Neural progenitor cell (in vitro differentiated cells): ENCODE results near the gene HYLS1. TPM values are rescaled to one million over a fixed set of nuclear protein-coding genes. Genes with fewer than 3 reads are reported as not detected.

Source experiments
- DNase-seq: peaks from one replicate; pipeline ENCODE4 v3.0.0-alpha.2; 2016; ENCODE audit warnings: low spot score
- H2AFZ ChIP-seq: fragments of 200-600 bp; sonication (generic); replicated peaks from 2 replicates; pipeline ENCODE4 v1.6.1; 2016; ENCODE audit warnings: antibody characterized with exemption
- H3F3A ChIP-seq: fragments of 200-600 bp; sonication (generic); 2 replicates; pipeline ENCODE4 v1.6.1; 2016; ENCODE audit warnings: antibody characterized with exemption, low read depth
- H3K27ac ChIP-seq: fragments of 200-600 bp; sonication (generic); 2 replicates; pipeline ENCODE4 v1.5.1; 2016; ENCODE audit warnings: mild to moderate bottlenecking
- H3K27me3 ChIP-seq: fragments of 200-600 bp; sonication (generic); 2 replicates; pipeline ENCODE4 v1.6.1; 2016; ENCODE audit warnings: mild to moderate bottlenecking, moderate library complexity
- H3K36me3 ChIP-seq: fragments of 200-600 bp; sonication (generic); 2 replicates; pipeline ENCODE4 v1.5.1; 2016
- H3K4me1 ChIP-seq: fragments of 200-600 bp; sonication (generic); 2 replicates; pipeline ENCODE4 v1.6.1; 2016; ENCODE audit warnings: mixed run types
- H3K4me2 ChIP-seq: fragments of 200-600 bp; sonication (generic); 2 replicates; pipeline ENCODE4 v1.6.1; 2016
- H3K4me3 ChIP-seq: fragments of 200-600 bp; sonication (generic); 2 replicates; pipeline ENCODE4 v1.5.1; 2016
- H3K79me2 ChIP-seq: fragments of 200-600 bp; sonication (generic); 2 replicates; pipeline ENCODE4 v1.6.1; 2016; ENCODE audit warnings: low read depth
- H3K9ac ChIP-seq: fragments of 200-600 bp; sonication (generic); 2 replicates; pipeline ENCODE4 v1.6.1; 2016
- H3K9me3 ChIP-seq: fragments of 200-600 bp; sonication (generic); 2 replicates; pipeline ENCODE4 v1.5.1; 2016; ENCODE audit warnings: low read depth
- H4K20me1 ChIP-seq: fragments of 200-600 bp; sonication (generic); 2 replicates; pipeline ENCODE4 v1.6.1; 2016; ENCODE audit warnings: low read depth
- H3K27ac Mint-ChIP-seq: 3 replicates; pipeline ENCODE4 v1.8.0; 2021; ENCODE audit warnings: mixed read lengths
- H3K27me3 Mint-ChIP-seq: 2 replicates; pipeline ENCODE4 v1.8.0; 2022; ENCODE audit warnings: low read depth, mild to moderate bottlenecking, inconsistent platforms, moderate library complexity, mixed read lengths; ENCODE audit not compliant: insufficient read depth
- H3K36me3 Mint-ChIP-seq: 3 replicates; pipeline ENCODE4 v1.8.0; 2021; ENCODE audit warnings: mixed read lengths
- H3K4me1 Mint-ChIP-seq: 3 replicates; pipeline ENCODE4 v1.8.0; 2021; ENCODE audit warnings: mixed read lengths
- H3K4me3 Mint-ChIP-seq: 3 replicates; pipeline ENCODE4 v1.8.0; 2021; ENCODE audit warnings: mild to moderate bottlenecking, moderate library complexity, mixed read lengths
- H3K9me3 Mint-ChIP-seq: 3 replicates; pipeline ENCODE4 v1.8.0; 2020; ENCODE audit warnings: mixed read lengths
- EZH2 ChIP-seq: fragments of 200-600 bp; sonication (generic); IDR thresholded peaks from 2 replicates; pipeline ENCODE4 v1.6.1; 2017; ENCODE audit warnings: antibody characterized with exemption, mild to moderate bottlenecking, moderate library complexity
- EZH2phosphoT487 ChIP-seq: fragments of 200-600 bp; sonication (generic); IDR thresholded peaks from 2 replicates; pipeline ENCODE4 v1.6.1; 2017; ENCODE audit warnings: antibody characterized with exemption
- total RNA-seq: library from RNA; depleted of rRNA; stranded (reverse); fragments of >200 nt; gene quantifications from 2 replicates; pipeline ENCODE4 v1.2.3, GENCODE V29; 2015; ENCODE audit warnings: low replicate concordance
- TF ChIP-seq, protein P1 (sequence below): fragments of 200-600 bp; sonication (generic); IDR thresholded peaks from 2 replicates; pipeline ENCODE4 v1.5.1; 2017; ENCODE audit warnings: antibody characterized with exemption, mild to moderate bottlenecking

HYLS1 gene
- total RNA-seq, 1 donor from 2014 or later, result 8.9 TPM

DNA sequence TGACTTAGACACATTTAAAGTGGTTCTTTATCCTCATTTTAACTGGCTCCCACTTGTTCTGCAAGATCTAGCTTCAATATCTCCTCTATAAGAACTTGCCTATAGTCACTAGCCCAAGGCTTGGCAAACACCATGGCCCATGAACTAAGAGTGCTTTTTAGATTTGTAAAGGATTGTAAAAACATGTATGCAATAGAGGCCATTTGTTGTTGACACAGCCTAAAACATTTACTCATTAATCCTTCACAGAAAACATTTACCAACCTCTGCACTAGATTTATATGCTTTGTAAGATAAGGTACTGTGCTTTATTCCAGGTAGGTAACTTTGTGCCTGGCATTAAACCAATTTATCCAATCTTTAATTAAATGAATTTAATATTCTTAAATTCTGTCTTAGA lies 5.5 kb downstream of the HYLS1 start:
- H3F3A ChIP-seq, result peaks cover 13% of the 10 kb centered on the region
- H3K9ac ChIP-seq, result no peak overlapping the region
- Mint-ChIP-seq H3K36me3 (peaks cover 2% of the 10 kb centered on the region), H3K4me3 (no peak overlapping the region), H3K27ac (no peak overlapping the region), H3K9me3 (no peaks in the 10 kb centered on the region), H3K4me1 (peaks cover 3% of the 10 kb centered on the region), H3K27me3 (peaks cover 6% of the 10 kb centered on the region)
- peaks cover 58% of the 10 kb centered on the region for H3K79me2 ChIP-seq
- no peaks in the 10 kb centered on the region for H3K9me3 ChIP-seq
- peaks cover 19% of the 10 kb centered on the region for H4K20me1 ChIP-seq
- H3K4me2 ChIP-seq, result no peak overlapping the region
- no peaks in the 10 kb centered on the region for H3K4me1 ChIP-seq
- H3K27ac ChIP-seq, result no peak overlapping the region
- TF ChIP-seq EZH2phosphoT487 (no peak), EZH2 (no peak)
- TF ChIP-seq, protein P1, sequence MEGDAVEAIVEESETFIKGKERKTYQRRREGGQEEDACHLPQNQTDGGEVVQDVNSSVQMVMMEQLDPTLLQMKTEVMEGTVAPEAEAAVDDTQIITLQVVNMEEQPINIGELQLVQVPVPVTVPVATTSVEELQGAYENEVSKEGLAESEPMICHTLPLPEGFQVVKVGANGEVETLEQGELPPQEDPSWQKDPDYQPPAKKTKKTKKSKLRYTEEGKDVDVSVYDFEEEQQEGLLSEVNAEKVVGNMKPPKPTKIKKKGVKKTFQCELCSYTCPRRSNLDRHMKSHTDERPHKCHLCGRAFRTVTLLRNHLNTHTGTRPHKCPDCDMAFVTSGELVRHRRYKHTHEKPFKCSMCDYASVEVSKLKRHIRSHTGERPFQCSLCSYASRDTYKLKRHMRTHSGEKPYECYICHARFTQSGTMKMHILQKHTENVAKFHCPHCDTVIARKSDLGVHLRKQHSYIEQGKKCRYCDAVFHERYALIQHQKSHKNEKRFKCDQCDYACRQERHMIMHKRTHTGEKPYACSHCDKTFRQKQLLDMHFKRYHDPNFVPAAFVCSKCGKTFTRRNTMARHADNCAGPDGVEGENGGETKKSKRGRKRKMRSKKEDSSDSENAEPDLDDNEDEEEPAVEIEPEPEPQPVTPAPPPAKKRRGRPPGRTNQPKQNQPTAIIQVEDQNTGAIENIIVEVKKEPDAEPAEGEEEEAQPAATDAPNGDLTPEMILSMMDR, result no peak
- no peak for DNase-seq
- no peak overlapping the region for H3K4me3 ChIP-seq
- H3K36me3 ChIP-seq, result no peaks in the 10 kb centered on the region
- no peaks in the 10 kb centered on the region for H3K27me3 ChIP-seq
- no peak overlapping the region for H2AFZ ChIP-seq

DNA sequence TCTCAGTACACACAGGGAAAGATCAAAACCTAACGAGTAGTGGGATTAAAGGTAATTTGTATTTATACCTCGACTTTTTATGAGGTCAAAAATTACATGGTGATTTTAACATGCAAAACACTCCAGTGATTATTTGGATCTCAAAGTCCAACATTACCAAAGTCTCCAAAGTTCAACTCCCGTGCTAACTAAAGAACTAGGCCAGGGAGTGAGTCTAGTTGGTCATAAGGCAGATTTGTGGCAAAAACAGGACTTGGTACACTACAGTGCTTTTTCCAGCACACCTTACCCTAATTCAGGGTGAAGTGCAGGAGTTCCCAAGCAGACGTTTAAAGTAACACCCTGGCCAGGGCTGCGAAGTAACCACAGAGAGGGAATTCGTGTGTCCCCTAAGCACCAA lies 14.4 kb downstream of the HYLS1 start:
- Histone ChIP-seq H3K4me1 (peaks cover 5% of the 10 kb centered on the region), H3K9me3 (no peaks in the 10 kb centered on the region), H3K4me2 (peak overlapping the region; percentile 75), H3K79me2 (peaks cover 41% of the 10 kb centered on the region), H4K20me1 (peaks cover 25% of the 10 kb centered on the region), H3K36me3 (no peaks in the 10 kb centered on the region), H3F3A (peaks cover 29% of the 10 kb centered on the region), H2AFZ (no peak overlapping the region), H3K27me3 (peaks cover 32% of the 10 kb centered on the region), H3K9ac (no peak overlapping the region), H3K27ac (no peak overlapping the region), H3K4me3 (peak overlapping the region; percentile 77)
- Mint-ChIP-seq H3K4me1 (peaks cover 17% of the 10 kb centered on the region), H3K36me3 (peaks cover 9% of the 10 kb centered on the region), H3K27me3 (peaks cover 12% of the 10 kb centered on the region), H3K9me3 (no peaks in the 10 kb centered on the region), H3K4me3 (peak overlapping the region; percentile 84), H3K27ac (no peak overlapping the region)
- no peak for TF ChIP-seq EZH2phosphoT487
- TF ChIP-seq, protein P1, result no peak
- TF ChIP-seq EZH2, result no peak
- no peak for DNase-seq

DNA sequence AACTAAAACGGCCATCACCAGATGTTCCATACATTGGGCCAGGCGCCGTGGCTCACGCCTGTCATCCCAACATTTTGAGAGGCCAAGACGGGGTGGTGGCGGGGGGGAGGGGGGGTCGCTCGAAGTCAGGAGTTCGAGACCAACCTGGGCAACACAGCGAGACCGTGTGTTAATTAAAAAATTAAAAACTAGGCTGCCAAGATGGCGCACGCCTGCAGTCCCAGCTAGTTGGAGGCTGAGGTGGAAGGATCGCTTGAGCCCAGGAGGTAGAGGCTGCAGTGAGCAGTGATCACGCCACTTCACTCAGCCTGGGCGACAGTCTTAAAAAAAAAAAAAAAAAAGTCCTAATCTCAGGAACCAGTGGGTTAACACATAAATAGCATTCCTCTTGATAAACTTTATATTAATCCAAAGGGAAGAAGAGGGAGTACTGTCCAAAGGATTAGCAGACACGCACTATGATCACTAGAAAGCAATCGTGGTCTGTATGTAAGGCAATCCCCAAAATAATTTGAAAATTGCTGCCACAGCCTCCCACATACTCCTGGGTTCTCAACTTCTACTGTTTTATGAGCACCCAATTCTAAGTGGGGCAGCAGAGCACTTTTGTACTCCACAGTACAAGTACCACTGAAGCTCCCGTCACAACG lies 14.9 kb downstream of the HYLS1 start:
- H3K4me3 Mint-ChIP-seq, result peak overlapping the region; percentile 97
- no peak overlapping the region for H3K27ac Mint-ChIP-seq
- Histone ChIP-seq H3K9ac (peak overlapping the region; percentile 9), H4K20me1 (peaks cover 23% of the 10 kb centered on the region), H2AFZ (peak overlapping the region; percentile 61), H3K27ac (no peak overlapping the region), H3K9me3 (no peaks in the 10 kb centered on the region), H3K4me3 (peak overlapping the region; percentile 77), H3K4me2 (peak overlapping the region; percentile 75), H3K36me3 (no peaks in the 10 kb centered on the region), H3K27me3 (peaks cover 32% of the 10 kb centered on the region), H3K4me1 (peaks cover 5% of the 10 kb centered on the region), H3K79me2 (peaks cover 38% of the 10 kb centered on the region), H3F3A (peaks cover 29% of the 10 kb centered on the region)
- H3K9me3 Mint-ChIP-seq, result no peaks in the 10 kb centered on the region
- peaks cover 9% of the 10 kb centered on the region for H3K36me3 Mint-ChIP-seq
- peaks cover 17% of the 10 kb centered on the region for H3K4me1 Mint-ChIP-seq
- H3K27me3 Mint-ChIP-seq, result peaks cover 12% of the 10 kb centered on the region
- TF ChIP-seq EZH2 (no peak), EZH2phosphoT487 (no peak)
- TF ChIP-seq, protein P1, result no peak
- no peak for DNase-seq
